ENCODE data around the gene PEBP1.

DNA sequence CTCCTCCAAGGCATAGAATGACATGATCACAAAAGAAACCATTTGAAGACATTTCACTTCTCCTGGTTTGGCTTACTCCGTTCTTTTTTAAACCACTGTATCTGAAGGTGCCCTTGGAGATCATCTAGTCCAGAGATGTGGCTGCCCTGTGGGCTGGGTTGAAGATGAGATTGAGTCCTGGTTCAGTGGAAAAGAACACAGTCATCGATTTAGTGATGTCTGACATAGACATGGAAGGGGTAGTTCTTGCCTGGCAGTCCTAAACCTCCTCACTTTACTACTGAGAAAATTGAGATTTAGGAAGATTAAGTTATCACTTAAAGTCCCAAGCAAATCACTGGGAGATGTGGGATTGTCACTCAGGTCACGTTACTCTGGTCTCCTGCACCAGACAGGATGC is 34.9 kb upstream of the PEBP1 start:
- TF ChIP-seq, protein P1, sequence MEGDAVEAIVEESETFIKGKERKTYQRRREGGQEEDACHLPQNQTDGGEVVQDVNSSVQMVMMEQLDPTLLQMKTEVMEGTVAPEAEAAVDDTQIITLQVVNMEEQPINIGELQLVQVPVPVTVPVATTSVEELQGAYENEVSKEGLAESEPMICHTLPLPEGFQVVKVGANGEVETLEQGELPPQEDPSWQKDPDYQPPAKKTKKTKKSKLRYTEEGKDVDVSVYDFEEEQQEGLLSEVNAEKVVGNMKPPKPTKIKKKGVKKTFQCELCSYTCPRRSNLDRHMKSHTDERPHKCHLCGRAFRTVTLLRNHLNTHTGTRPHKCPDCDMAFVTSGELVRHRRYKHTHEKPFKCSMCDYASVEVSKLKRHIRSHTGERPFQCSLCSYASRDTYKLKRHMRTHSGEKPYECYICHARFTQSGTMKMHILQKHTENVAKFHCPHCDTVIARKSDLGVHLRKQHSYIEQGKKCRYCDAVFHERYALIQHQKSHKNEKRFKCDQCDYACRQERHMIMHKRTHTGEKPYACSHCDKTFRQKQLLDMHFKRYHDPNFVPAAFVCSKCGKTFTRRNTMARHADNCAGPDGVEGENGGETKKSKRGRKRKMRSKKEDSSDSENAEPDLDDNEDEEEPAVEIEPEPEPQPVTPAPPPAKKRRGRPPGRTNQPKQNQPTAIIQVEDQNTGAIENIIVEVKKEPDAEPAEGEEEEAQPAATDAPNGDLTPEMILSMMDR (IDR thresholded peaks at IDR 0.05 in 8 of 11, conservative IDR thresholded peaks at IDR 0.05 in 3 of 11) = no peak
- no peak for TF ChIP-seq POLR2AphosphoS5 (IDR thresholded peaks at IDR 0.05)
